HG03045 (cell line): ENCODE results near the gene APPL2.
A peak's percentile ranks its signal among the peaks of the same experiment; 100 is the strongest.

Experiments used
- ATAC-seq: cut with Tn5 transposase; IDR thresholded peaks from one replicate; pipeline ENCODE4 v1.9.1; 2021; ENCODE audit warnings: mild to moderate bottlenecking, moderate library complexity; ENCODE audit not compliant: unreplicated experiment

APPL2 gene

GRCh38 chr12:105235732-105236476, at the start of gene APPL2:
Gene APPL2, minus strand, starts transcription at chr12:105236174. Its CDS starts 162 bp downstream, at chr12:105236012.
- ATAC-seq = peak; percentile 89

GRCh38 chr12:105285378-105285777, 49.4 kb upstream of the APPL2 start:
- ATAC-seq = no peak

- no peak for ATAC-seq
Measured at GRCh38 chr12:105281694-105282049, 45.7 kb upstream of the APPL2 start.

DNA sequence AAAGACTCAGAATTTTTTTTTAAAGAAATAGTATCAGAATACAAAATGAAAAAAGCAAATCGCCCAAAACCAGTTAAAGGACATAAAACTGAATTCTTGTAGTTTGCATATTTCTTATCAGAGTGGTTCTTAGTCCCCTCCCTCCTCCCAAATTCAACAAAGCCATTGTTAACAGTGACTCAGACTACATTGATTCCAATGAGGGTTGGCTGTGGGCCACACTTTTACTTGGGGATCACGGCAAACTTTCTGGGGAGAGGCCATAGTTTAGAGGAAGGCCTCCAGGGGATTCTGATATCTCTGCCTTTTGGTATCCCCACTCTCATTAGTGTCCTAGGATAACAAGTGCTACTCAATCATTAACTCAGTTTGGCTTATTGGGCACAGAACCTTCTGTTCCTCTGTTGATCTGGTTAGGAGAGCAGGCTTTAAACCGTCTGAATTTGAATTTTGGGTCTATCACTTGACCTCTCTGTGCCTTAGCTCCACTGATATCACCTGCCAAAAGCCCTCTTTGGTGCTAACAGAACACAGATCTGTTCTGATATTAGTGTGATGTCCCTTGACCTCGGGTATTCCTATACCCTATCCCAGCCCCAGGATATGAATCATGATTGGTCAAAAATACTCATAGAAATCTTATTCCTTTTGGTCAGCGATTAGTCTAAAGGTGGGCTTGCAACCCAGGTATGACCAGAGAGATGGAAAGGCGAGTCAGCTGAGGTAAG, 45.2 kb upstream of the APPL2 start:
- no peak for ATAC-seq

- ATAC-seq = no peak
Measured at GRCh38 chr12:105279460-105280056, 43.6 kb upstream of the APPL2 start.

DNA sequence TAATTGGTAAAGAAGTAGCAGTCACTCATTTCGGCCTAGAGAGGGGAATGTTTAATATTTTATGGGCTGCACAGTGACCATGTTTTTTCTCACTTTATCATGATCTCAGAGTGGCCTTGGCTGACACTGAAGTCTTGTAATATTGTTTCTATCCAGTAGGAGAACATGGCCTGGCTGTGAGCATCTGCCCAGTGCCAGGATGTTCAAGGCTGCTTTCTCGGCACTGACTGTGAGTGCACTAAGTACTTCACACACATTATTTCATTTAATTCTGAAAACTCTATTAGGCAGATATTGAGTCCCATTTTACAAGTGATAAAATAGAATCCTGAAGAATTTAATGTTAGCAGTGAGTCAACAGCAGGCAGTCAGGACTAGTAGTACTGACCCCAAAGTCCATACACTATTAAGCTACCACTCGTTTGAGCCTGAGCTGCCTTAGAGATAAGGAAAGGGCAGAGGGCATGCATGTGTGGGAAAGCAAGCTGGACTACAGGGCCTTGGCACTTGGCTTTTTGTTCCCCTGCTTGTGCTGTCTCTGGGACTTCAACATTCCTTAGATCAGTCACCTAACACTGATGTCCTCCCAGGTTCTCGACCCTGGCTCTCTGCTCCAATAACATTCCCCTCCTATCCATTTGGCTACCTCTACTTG, 42.2 kb upstream of the APPL2 start:
- ATAC-seq = no peak

DNA sequence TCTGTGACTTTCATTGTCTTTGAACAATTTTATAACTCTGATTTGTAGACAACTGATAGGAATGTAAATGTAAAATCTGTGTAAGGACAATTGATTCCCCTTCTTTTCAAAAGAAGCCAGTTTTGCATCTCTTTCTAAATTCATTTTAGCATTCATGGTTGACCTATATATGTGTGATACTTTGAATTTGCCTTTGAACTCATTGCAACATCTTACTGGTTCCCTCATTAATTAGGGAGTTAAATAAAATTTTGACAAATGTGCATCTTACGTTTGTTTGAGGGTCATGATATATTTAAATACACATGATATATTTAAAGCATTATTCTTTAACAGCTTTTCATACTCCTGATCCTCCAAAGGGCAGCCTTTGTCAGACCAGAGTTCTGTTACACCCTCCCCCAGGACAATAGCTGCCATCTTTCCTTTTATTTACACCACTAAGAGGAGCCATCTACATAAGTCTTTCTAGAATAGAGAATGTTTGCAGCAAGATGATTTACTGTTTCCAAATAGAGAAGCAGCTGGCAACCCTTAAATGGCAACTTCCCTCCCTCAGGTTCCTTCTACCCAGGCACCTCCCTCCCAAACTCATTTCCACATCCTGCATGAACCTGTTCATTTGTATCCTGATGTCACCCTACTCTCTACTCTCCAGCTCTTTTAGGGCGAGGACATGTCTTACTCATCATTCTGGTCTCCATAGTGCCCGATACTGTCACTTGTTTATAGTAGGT, 40.2 kb upstream of the APPL2 start:
- ATAC-seq = no peak

DNA sequence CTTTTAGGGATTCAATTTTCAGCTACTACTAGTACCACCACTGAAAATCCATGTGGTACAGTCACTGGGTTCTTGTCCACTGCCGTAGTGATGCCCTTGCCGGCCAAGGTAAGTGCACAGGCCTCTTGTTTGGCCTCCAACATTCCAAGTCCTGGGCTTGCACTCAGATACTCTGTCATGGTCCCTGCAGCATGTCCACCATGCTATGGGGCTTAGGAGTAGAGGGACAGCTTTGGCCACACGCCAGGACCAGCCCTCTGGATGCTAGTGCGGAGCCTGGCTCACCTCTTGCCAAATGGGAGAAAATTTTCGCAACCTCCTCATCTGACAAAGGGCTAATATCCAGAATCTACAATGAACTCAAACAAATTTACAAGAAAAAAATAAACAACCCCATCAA, 38.6 kb upstream of the APPL2 start:
- ATAC-seq = no peak

DNA sequence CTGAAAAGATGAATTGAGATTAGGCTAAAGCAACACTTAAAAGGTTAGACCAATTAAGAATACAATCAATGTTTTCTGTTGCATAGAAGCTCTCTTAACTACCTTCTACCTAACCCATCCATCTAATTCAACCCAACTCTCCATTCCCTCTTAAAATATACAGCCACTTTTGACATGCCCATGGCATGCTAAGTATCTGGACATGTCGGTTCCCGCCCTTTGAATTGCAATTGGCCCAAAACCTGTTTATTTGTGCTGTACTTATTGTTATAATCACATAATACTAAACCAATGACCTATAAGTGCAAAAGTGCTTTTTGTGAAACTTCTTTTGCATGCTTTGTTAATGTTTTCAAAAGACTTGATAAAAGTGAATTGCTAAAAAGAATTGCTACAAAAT, 37.6 kb upstream of the APPL2 start:
- no peak for ATAC-seq

DNA sequence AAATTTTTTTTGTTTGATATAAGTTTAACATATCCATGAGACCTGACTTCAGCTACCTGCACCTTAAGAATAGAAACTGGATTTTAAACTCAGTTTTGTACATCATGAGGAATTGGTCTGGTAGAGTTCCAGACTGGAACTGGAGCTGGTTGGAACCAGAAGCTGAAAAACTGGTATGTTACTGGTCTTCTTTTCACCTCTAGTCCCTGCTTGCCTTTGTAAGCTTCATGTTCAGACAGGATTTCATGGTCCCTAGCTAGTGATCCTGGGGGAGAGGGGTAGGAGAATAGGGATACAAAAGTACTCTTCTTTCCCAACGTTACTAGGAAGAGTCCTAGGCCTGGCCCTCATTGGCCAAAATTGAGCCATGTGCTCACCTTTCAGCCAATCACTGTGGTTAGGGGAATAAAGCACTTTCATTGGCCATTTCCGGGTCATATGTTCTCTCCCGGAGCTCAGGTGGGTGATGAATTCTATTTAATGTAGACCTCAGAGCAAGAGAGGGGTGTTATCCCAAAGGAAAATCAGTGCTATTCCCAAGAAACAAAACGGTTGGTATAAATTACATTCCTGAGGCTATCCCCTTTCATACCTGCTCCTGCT, 36.9 kb upstream of the APPL2 start:
- ATAC-seq = no peak

- ATAC-seq = no peak
Measured at GRCh38 chr12:105272152-105272551, 36.2 kb upstream of the APPL2 start.

DNA sequence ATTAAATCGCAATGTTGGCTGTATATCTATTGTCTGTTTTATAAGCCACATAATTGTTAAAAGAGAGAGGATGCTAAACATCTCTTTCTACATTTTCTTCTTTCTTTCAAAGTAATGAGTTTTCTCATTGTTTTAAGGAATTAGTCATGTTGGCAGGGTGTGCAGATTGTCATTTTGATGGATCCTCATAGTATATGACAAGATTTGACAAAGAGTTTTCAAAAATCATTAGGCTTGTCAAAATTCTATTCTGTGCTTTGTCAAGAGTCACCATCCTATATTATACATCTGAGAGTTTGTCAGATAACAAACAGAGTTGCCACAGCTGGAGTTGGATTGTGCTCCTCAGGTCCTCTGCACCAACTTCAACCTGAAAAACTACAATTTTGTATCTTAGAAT, 35.4 kb upstream of the APPL2 start:
- no peak for ATAC-seq

- ATAC-seq = no peak
Measured at GRCh38 chr12:105270671-105271255, 34.8 kb upstream of the APPL2 start.

DNA sequence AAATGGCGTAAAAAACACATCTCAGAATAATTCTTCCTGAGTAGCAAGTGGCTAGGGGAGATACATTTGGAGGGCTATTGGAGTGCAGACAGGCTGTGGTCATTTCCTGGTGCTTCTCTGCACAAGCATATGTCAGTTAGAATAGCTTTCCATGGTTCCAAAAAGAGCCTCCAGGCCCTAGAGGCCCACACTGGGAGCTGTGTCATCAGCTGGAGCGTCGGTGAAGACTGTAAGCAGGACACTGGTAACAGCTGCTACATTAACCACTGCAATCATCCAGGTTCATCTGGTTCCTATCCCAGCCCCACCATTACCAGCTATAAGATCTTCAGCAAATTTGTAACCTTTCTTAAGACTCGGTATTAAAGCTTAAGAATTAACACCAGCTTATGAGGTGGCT, 31.7 kb upstream of the APPL2 start:
- ATAC-seq = no peak

- ATAC-seq = no peak
Measured at GRCh38 chr12:105264771-105265170, 28.8 kb upstream of the APPL2 start.

GRCh38 chr12:105262461-105263184, 26.6 kb upstream of the APPL2 start:
- ATAC-seq = no peak

DNA sequence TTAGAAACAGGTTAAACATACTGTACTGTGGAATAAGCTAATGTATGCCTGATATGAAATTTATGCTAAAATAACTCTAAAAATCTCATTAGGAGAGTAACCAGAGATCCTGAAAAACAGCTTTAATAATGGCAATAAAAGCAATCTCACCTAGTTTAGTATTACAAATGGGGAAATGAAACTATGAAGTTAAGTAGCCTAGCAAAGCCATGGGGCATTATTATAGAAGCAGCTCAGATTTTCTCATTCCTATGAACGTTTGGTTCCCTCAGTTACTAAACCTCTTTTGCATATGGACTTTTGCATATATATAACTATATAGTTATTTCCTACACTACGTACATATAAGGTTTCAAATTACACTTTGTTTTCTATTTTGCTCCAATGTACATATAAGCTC, 25.0 kb upstream of the APPL2 start:
- ATAC-seq = no peak

DNA sequence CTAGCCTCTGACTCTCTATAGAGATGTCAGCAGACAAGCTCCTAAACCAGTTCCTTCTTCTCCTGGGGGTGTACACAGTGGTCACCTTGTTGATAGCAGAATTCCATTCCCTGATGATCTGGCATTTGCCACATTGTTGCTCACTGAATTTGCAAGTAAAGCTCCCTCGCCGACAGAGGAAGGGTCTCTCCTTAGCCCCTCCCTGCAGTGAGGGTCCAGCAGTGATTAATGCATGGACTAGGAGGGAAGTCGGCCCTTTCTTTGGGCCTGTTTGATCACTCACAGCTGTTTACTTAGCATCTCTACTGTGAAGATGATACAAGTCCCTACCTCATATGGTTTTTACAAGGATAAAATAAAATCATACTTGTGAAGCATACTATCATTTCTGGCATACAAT, 23.3 kb upstream of the APPL2 start:
- ATAC-seq = no peak

GRCh38 chr12:105257321-105257728, 21.4 kb upstream of the APPL2 start:
- ATAC-seq = no peak

- no peak for ATAC-seq
Measured at GRCh38 chr12:105256921-105257320, 20.9 kb upstream of the APPL2 start.
